Occipital lobe (tissue), 2 donors: ENCODE results near the gene CDKN1A. TPM values are rescaled to one million over a fixed set of nuclear protein-coding genes. Genes with fewer than 3 reads are reported as not detected.

Experiments
- small RNA-seq: library from RNA; depleted of rRNA; stranded (forward); fragments of <200 nt; gene quantifications from one replicate; pipeline ENCODE3, GENCODE V24; 2014
- total RNA-seq: library from RNA; depleted of rRNA; stranded (reverse); fragments of >200 nt; gene quantifications from one replicate; pipeline ENCODE4 v1.2.3, GENCODE V29; 2014

Gene CDKN1A
- total RNA-seq, 1 donor from 2014 or later: 2.0 TPM

Small RNA genes lying within 50 kb of the gene (small RNA-seq; reads per million reads assigned to genes)
- gene RF00019 (not detected), gene RNU1-88P (1.1 reads per million, percentile 74 among the genes with 10 or more reads in this experiment)

Other genes starting within 250 kb of the CDKN1A start
- gene PXT1, start 235.9 kb upstream of the CDKN1A start, total RNA-seq: not detected
- 79.9 TPM for gene KCTD20, start 235.7 kb upstream of the CDKN1A start, total RNA-seq
- gene STK38, start 131.2 kb upstream of the CDKN1A start, total RNA-seq: 11.9 TPM
- 202 TPM for gene SRSF3, start 84.4 kb upstream of the CDKN1A start, total RNA-seq
- not detected for gene RAB44, start 19.1 kb downstream of the CDKN1A start, total RNA-seq
- gene CPNE5, start 160.7 kb downstream of the CDKN1A start, total RNA-seq: 4.8 TPM
- 35.7 TPM for gene PPIL1, start 196.1 kb downstream of the CDKN1A start, total RNA-seq
- 36.2 TPM for gene C6orf89, start 207.2 kb downstream of the CDKN1A start, total RNA-seq